ENCODE data around the gene INPPL1. TPM values are rescaled to one million over a fixed set of nuclear protein-coding genes. Genes with fewer than 3 reads are reported as not detected.

Gene INPPL1
- total and polyA plus RNA-seq, 2 donors (not counting 3 experiments of a cell fraction or from before 2014, with no cell fraction given), result 125 to 184 TPM

DNA sequence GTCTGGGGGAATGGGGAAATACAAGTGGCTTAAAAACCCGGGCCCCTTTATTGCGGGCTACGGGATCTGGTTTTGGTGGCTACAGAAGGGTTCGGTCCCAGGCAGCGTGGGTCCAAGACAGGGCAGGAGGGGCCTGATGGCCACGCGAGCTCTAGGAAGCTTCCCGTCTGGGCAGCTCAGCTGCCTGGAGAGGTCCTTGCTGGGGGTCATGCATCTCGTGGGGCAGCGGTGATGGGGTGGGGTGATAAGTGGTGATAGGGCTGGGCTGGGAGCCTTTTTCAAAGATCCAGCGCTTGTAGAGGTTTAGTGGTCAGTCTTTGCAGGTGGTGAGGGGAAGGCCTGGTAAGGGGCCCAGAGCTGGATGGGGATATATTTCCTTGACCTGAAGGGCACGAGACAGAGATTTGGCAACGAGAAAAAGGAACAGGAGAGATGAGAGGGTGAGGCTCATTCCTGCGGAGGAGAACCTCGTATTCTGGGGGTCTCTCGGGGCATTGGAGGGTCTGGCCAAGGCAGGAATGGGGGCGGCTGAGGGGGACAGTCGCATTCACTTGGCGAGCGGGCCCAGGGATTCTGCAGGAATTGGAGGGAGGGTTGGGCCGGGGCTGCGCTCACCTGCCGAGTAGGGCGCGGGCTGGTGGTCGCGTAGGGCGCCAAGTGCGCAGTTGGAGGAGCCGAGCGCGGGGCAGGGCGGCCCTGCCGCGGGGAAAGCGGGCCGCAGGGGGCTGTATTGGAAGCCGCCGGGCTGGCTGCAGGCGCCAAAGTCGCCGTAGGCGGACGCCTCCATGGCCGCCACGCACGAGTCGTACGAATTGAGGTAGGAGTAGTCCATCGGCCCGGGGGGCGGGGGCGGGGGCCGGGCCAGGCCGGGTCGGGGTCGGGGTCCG, 18.8 kb downstream of the INPPL1 start:
- Histone ChIP-seq H3K4me3 (replicated peaks in 1 of 3; ENCODE audit: insufficient read depth in 1 of 3, low read depth in 1 of 3, low read length in 3 of 3) (no peak overlapping the region), H3K4me2 (ENCODE audit: insufficient read depth, low read length) (no peak overlapping the region), H3K27ac (ENCODE audit: insufficient read depth, low read depth, low read length) (no peak overlapping the region), H3K9ac (replicated peaks; ENCODE audit: extremely low read depth, insufficient read depth, low read length) (no peak overlapping the region), H2AFZ (ENCODE audit: low read depth, low read length) (no peak overlapping the region), H4K20me1 (replicated peaks; ENCODE audit: control insufficient read depth, extremely low read depth, insufficient read depth, low read length) (no peaks in the 10 kb centered on the region), H3K9me3 (replicated peaks; ENCODE audit: control insufficient read depth, insufficient read depth, low read length) (no peaks in the 10 kb centered on the region), H3K4me1 (ENCODE audit: control insufficient read depth, extremely low read depth, insufficient read depth, low read length) (peaks cover 12% of the 10 kb centered on the region), H3K27me3 (ENCODE audit: control insufficient read depth in 2 of 2, insufficient read depth in 2 of 2, low read length in 2 of 2) (peaks cover 70 to 88% of the 10 kb centered on the region in 2 experiments), H3K79me2 (ENCODE audit: control insufficient read depth, insufficient read depth, low read length) (no peaks in the 10 kb centered on the region), H3K9me1 (replicated peaks; ENCODE audit: control insufficient read depth, extremely low read depth, insufficient read depth, low read length) (no peaks in the 10 kb centered on the region), H3K36me3 (ENCODE audit: control insufficient read depth in 2 of 2, extremely low read depth in 1 of 2, insufficient read depth in 2 of 2, low read length in 2 of 2) (no peaks in the 10 kb centered on the region)
- peak; percentile 55 for TF ChIP-seq EZH2 (IDR thresholded peaks at IDR 0.05; ENCODE audit: borderline replicate concordance, low read depth, low read length, severe bottlenecking)
- TF ChIP-seq GATA2 (IDR thresholded peaks at IDR 0.05; ENCODE audit: insufficient read depth, insufficient read length, low read depth, low read length), result no peak
- dilution Hi-C loops (cut with MboI; ENCODE audit: extremely low pct_ligation_motif_present, low sequenced_read_pairs), result no loop called here
- DNase-seq (ENCODE audit: low read depth, low spot score) (no peak), FAIRE-seq (no peak)
- CTCF ChIA-PET, result interaction anchor here (1.3 kb wide), 1 partner anchor 188 kb away, joined by 3 read pairs; no protein-coding TSS in a partner anchor
- intact Hi-C loops (cut with micrococcal nuclease), result no loop called here
- BruUV-seq (replicated peaks), result no TSS peak
- POLR2A ChIA-PET, result no interaction called here

DNA sequence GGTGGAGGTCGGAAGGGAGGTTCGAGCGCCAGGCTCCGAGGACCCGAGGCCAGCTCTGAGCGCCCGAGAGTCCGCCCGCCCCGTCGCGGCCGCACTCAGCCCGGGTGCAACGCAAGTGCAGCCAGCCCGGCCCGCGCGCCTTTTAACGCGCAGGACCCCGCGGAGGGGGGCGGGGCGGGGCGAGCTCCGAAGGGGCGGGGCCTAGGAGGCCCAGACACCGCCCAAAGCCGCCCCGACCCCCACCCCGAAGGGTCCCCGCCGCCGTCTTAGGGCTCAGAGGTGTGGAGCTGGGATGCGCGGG, 19.4 kb downstream of the INPPL1 start, which contains the start of gene PHOX2A:
Gene PHOX2A, minus strand, starts transcription at position 117 of the 301 bp plus-strand sequence. CDS start 172 bp downstream, outside the sequence.
- Histone ChIP-seq H3K27ac (ENCODE audit: insufficient read depth, low read depth, low read length) (no peak within 1 kb of the TSS), H3K36me3 (ENCODE audit: control insufficient read depth in 2 of 2, extremely low read depth in 1 of 2, insufficient read depth in 2 of 2, low read length in 2 of 2) (no peaks in the 10 kb centered on the region), H3K9ac (replicated peaks; ENCODE audit: extremely low read depth, insufficient read depth, low read length) (no peak within 1 kb of the TSS), H3K9me3 (replicated peaks; ENCODE audit: control insufficient read depth, insufficient read depth, low read length) (no peaks in the 10 kb centered on the region), H3K9me1 (replicated peaks; ENCODE audit: control insufficient read depth, extremely low read depth, insufficient read depth, low read length) (no peaks in the 10 kb centered on the region), H3K4me1 (ENCODE audit: control insufficient read depth, extremely low read depth, insufficient read depth, low read length) (peaks cover 12% of the 10 kb centered on the region), H3K4me2 (ENCODE audit: insufficient read depth, low read length) (no peak within 1 kb of the TSS), H3K79me2 (ENCODE audit: control insufficient read depth, insufficient read depth, low read length) (no peaks in the 10 kb centered on the region), H2AFZ (ENCODE audit: low read depth, low read length) (no peak within 1 kb of the TSS), H4K20me1 (replicated peaks; ENCODE audit: control insufficient read depth, extremely low read depth, insufficient read depth, low read length) (no peaks in the 10 kb centered on the region), H3K27me3 (ENCODE audit: control insufficient read depth in 2 of 2, insufficient read depth in 2 of 2, low read length in 2 of 2) (peaks cover 76 to 90% of the 10 kb centered on the region in 2 experiments), H3K4me3 (replicated peaks in 1 of 3; ENCODE audit: insufficient read depth in 1 of 3, low read depth in 1 of 3, low read length in 3 of 3) (no peak within 1 kb of the TSS)
- DNase-seq (ENCODE audit: low read depth, low spot score), result no peak
- TF ChIP-seq CTCF (IDR thresholded peaks at IDR 0.05; ENCODE audit: extremely low read depth in 1 of 2, insufficient read depth in 1 of 2, low read depth in 1 of 2, low read length in 2 of 2) (no peak), JUN (IDR thresholded peaks at IDR 0.05; ENCODE audit: borderline replicate concordance, insufficient read depth, insufficient read length, low read depth) (no peak), FOS (IDR thresholded peaks at IDR 0.05; ENCODE audit: borderline replicate concordance, insufficient read depth, low read length) (no peak), MAX (IDR thresholded peaks at IDR 0.05; ENCODE audit: insufficient read depth, insufficient read length) (no peak), GATA2 (IDR thresholded peaks at IDR 0.05; ENCODE audit: insufficient read depth, insufficient read length, low read depth, low read length) (no peak), EZH2 (IDR thresholded peaks at IDR 0.05; ENCODE audit: borderline replicate concordance, low read depth, low read length, severe bottlenecking) (no peak), MYC (IDR thresholded peaks at IDR 0.05; ENCODE audit: low read depth, low read length) (no peak), POLR2AphosphoS5 (IDR thresholded peaks at IDR 0.05; ENCODE audit: insufficient read depth, low read depth, low read length) (no peak), POLR2A (IDR thresholded peaks at IDR 0.05; ENCODE audit: low read depth, low read length) (no peak)
- ChIA-PET CTCF (interaction anchor here (1.3 kb wide), 1 partner anchor 187 kb away, joined by 3 read pairs; no protein-coding TSS in a partner anchor), POLR2A (no interaction called here)
- dilution Hi-C loops (cut with MboI; ENCODE audit: extremely low pct_ligation_motif_present, low sequenced_read_pairs), result no loop called here
- FAIRE-seq, result no peak
- intact Hi-C loops (cut with micrococcal nuclease), result no loop called here
- BruUV-seq (replicated peaks), result no TSS peak

Measured in endothelial cell of umbilical vein (primary cell).